OCI-M2 (cell line): Measurements from ENCODE around the gene RBMS1.

ENCODE experiments used
- DNase-seq: peaks from one replicate; lab custom pipeline; 2025; ENCODE audit not compliant: unreplicated experiment; lab: John Stamatoyannopoulos, UW

RBMS1 gene

GRCh38 chr2:160288324-160288723, 205.3 kb downstream of the RBMS1 start:
- DNase-seq, result no peak

GRCh38 chr2:160287476-160287875, 206.1 kb downstream of the RBMS1 start:
- no peak for DNase-seq

GRCh38 chr2:160286551-160286950, 207.1 kb downstream of the RBMS1 start:
- DNase-seq, result no peak

DNA sequence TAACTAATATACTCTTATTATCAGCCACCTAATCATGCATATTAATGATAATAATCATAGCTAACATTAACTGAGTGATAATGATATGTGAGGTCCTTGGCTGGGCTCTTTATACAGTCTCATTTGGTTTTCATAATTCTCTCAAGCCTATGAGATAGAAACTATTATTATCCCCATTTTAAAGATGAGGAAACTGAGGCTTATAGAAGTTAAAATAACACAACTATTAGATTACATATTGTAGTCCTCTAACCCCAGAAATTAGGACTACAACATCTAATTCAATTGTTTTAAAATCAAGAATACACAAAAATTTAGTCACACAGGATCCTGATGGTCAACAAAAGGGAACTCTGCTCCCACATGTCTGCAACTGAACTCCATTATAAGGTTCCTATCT, 209.9 kb downstream of the RBMS1 start:
- no peak for DNase-seq

GRCh38 chr2:160282063-160282580, 211.5 kb downstream of the RBMS1 start:
- no peak for DNase-seq

- no peak for DNase-seq
Observed at GRCh38 chr2:160281213-160281612, 212.4 kb downstream of the RBMS1 start.

GRCh38 chr2:160279813-160280465, 213.7 kb downstream of the RBMS1 start:
- DNase-seq, result no peak

GRCh38 chr2:160278879-160279177, 214.8 kb downstream of the RBMS1 start:
- no peak for DNase-seq

DNA sequence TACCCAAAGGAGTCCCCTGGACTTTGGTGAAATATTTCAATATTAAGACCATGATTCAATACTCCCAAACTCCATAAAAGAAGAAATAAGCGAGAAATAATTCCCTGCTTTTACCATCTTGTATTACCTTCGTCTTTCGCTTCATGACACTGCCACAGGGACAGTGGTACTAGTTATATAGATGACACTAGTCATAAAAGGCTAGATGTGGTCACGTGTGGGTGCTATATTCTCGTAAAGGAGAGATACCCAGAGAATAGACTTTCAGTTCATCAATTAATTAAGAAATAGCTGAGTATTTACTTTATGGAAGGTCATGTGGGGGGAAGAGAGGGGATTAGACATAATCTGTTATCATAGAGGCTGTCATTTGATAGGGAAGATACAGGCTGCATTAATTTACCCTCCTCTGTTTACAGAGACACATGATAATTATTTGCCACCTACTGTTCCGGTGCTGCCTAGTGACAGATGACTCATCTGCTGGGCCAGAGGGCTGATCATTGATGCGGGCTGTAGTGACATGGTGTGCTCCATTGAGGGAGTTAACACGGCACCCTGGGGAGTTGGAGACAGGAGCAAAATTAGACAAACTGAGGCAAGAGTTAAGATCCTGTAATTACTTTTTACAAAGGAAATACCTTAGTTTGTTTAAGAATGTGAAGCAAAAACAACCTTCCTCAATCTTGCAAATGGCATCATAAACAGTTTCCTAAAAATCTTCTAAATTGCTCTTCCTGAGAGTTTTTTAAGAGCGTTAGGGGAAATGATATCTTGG, 215.3 kb downstream of the RBMS1 start:
- DNase-seq, result no peak

GRCh38 chr2:160277151-160277550, 216.5 kb downstream of the RBMS1 start:
- no peak for DNase-seq

DNA sequence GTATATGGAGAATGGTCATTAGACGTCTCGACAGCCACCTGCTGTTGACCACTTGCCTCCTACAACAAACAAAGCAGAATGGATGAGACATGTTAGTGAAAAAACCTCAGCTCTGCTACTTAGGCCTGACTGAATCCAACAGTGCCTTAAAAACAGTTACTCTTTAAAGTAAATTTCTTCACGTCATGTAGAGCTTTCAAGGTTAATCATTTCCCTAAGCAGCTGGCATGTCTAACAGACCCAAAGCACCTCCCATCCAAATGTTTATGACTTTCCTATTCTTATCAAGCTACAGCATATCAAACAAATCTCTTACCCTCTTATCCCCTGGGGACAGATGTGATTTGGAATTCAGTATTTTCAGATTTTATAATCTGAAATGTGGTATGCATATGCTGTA, 218.0 kb downstream of the RBMS1 start:
- no peak for DNase-seq

- DNase-seq, result no peak
Observed at GRCh38 chr2:160271171-160272086, 222.2 kb downstream of the RBMS1 start.

DNA sequence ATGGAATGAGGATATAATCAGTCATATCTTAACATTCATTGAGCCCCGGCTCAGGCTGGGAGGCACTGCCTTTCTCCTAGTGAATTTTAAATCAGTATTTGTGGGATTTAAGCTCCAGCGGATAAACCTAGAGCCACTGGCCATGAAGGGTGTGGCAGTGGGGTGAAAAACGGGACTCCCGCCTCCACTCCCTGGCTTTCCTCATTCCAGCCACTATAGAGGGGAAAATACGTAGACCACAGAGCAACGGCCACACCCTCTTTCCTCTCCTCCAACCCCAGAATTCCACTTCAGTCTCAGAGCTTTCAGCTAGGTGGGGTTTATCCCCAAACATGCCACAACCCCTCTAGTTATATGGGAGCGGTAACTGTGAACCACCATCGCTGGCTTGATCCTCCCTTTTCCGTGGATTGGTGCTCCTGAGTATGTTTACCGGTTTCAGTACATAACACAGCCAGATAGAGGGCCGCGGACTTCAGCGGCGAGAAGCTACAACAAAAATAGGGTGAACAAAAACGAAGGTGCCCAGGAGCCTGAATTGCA, 223.0 kb downstream of the RBMS1 start:
- DNase-seq, result no peak

- DNase-seq, result no peak
Observed at GRCh38 chr2:160269803-160270570, 223.6 kb downstream of the RBMS1 start.

- DNase-seq, result no peak
Observed at GRCh38 chr2:160269365-160269764, 224.2 kb downstream of the RBMS1 start.

DNA sequence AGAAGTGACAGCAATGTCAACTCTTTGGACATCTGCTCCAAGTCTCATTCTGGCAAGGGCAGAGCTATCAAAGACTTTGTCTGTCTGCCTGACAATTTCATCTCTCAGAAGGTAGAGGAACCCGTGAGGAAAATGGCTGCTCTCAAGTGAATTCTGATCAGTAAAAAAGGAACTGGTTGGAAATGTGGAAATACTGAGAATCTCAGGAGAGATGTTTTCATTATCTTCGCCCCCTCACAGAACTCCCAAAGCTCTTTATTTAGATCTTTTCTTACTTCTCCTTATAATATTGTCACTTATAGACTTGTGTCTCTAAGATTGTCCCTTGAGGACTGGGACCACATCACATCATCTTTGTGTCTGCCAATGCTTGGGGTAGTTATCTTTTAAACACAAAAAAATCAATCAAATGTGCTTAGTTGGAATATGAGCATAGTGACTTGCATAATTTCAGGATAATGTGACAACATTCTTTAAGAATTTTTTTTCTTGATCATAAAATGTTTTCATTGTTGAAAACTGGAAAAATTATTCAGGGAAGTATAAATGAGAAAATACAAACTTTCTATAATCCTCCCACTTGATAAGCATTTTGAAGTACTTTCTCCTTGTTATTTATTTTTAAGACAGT, 225.3 kb downstream of the RBMS1 start:
- no peak for DNase-seq

- DNase-seq, result no peak
Observed at GRCh38 chr2:160267692-160268091, 225.9 kb downstream of the RBMS1 start.

GRCh38 chr2:160267022-160267421, 226.6 kb downstream of the RBMS1 start:
- DNase-seq, result no peak

DNA sequence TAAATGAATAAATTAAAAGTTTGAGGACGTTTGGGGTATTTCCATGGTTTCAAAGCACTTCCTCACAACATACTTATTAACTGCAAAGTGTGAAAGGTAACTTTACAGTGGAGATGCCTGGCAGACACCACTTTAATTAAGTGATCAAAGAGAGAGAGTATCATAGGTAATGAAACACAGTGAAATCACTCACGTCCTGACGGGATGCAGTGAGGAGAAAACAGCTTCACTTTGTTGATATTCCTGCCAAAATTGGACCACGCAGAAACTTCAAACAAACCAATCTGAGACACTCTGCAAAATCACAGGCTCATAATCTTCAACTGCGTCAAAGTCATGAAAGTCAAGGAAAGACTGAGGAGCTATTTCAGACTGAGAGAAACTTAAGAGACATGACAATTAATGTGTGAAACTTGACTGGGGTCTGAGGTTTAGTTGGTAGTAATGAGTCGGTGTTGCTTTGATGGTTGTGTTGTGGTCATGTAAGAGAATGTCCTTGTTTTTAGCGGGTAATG, 227.5 kb downstream of the RBMS1 start:
- DNase-seq, result no peak

- DNase-seq, result no peak
Observed at GRCh38 chr2:160264308-160264707, 229.3 kb downstream of the RBMS1 start.
